ENCODE measurements around the gene MTUS2.

The MTUS2 gene

DNA sequence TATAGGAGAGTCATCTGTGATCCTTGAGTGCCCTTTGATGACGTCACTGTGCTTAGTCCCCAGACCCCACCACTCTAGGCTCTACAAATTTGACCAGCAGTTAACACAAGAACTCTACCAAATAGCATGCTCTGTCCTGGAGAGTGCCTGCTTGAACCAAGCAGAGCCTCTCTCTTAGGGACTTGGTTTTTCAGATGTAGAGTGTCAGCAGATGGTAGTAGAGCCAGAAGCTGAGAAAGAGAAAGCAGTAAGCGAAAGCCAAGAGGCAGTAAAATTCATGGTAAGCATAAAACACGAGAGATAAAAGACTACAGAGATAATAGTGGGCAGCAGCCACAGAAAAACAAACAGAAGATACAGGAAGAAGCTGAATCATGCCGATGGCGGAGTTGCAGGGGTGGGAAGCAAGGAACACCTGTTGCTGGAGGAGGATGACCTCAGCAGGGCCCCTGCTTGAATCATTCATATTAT lies 582.1 kb downstream of the MTUS2 start:
- peak; percentile 81 for DNase-seq (ENCODE audit: low read depth)

DNA sequence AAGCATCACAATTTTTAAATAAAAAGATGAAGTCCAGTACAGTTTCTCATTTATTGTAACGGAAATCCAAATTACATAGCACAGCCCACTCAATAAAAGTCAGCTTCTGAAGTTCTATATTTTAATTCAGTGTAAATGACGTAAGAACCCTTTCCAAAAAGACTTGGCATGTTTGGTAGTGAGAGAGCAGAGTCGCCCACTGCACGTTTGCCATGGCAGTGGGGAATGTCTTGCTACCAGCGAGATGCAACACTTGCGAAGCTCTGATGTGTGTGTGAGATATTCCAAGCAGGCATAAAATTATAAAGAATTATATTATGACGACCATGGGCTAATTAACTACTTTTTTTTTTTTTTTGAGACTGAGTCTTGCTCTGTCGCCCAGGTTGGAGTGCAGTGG lies 585.3 kb downstream of the MTUS2 start:
- DNase-seq (ENCODE audit: low read depth) = no peak

DNA sequence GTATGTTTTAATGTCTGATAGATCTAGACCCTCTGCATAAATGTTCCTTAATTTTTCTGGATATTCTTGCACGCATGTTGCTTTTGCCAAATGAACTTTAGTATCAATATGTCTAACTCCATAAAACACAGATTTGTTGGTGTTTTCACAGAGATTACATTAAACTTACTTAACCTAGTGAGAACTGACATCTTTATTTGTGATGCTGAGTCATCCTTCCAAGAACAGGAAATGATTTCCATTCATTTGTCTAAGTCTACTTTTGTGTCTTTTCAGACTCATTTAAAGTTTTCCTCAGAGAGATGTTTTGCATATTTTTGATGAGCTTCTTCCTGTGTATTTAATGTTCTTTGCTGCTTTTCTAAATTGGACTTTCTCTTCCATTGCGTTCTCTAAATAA lies 591.3 kb downstream of the MTUS2 start:
- DNase-seq (ENCODE audit: low read depth) = peak; percentile 26

DNA sequence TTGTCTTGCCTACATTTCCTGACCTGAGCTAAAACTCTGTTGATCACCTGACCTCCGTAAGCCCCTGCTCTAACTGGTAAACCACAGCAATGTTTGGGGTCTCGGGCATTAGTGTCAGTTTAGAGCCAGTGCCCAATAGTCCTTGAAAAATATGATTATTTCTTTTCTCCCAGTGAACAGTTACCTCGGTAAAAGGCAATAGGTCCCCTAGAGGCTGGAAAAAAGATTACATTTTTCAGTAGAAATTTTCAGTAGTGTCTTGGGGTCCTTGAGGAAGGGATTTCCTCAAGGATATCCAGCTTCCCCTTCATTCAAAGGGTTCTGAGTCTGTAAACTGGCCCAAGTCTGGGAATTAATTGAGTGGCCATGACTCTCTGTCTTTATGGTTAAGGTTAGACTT lies 597.9 kb downstream of the MTUS2 start:
- no peak for DNase-seq (ENCODE audit: low read depth)

DNA sequence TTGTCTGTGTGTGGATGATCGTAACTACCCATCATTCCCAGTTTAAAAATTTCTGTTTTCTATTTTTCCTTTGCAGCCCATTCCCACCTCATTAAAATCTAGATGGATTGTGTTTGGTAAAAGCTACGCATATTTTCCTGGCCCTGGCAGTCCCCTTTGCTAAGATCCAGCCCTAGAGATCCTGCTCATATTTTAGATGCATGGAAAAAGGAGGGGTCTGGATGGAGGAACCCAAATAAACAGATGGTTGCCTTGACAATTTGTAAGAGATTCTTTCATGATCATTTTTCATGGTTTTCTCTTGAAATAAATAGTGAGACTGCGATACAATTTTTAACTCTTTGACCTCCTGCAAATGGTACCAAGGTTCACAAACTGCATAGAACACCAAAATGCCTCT lies 601.0 kb downstream of the MTUS2 start:
- DNase-seq (ENCODE audit: low read depth) = no peak

DNA sequence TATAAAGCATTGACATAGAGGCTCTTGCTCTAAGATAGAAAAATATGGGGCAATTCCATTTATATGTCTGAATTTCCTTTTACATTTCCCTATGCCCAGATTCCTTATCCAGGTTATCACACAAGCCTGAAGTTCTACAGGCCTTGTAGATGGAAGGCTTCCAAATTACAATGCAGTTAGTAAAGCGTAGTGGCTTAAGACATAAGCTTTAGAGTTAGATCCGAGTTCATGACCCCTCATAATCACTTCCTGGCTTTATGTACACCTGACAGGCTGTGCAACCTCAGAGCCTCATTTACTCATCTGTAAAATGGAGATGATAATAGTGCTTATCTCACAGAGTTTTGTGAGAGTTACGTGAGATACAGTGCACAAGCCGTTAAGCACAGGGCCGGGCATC lies 601.9 kb downstream of the MTUS2 start:
- DNase-seq (ENCODE audit: low read depth) = peak; percentile 63

DNA sequence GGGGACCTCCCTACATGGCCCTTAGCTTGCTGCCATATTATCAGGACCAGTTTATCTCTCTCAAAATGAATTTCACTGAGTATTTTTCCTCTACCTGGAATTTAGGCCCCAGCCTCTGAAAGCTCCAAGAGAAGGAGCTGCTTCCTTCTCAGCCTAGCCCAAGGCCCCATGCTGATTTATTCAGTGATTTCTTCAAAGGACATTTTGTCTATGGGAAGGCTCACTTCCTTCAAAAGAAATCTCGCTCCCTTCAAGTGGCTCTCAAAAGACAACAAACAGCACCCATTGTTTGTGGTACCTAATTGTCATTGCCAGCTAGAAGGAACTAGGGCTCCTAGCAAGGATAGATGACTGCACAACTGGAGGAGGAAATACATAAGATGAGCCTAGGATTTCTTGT lies 602.9 kb downstream of the MTUS2 start:
- DNase-seq (ENCODE audit: low read depth) = no peak

DNA sequence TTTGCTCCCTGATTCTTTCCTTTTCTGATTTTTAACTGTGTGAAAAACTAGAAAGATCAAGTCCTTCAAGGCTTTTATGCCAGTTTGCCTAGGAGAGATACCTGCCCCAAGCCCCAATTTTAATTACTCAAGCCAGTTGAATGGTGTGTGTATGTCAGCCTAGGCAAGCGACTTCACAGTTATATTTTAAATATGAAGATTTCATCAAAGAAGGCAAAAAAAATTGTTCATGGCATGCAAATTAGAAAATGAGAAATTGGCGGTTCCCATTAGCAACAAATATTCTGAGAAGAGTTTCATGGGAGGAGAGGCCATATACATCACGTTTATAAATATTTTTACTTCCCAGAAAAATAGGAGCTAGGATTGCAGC lies 607.8 kb downstream of the MTUS2 start:
- no peak for DNase-seq (ENCODE audit: low read depth)

DNA sequence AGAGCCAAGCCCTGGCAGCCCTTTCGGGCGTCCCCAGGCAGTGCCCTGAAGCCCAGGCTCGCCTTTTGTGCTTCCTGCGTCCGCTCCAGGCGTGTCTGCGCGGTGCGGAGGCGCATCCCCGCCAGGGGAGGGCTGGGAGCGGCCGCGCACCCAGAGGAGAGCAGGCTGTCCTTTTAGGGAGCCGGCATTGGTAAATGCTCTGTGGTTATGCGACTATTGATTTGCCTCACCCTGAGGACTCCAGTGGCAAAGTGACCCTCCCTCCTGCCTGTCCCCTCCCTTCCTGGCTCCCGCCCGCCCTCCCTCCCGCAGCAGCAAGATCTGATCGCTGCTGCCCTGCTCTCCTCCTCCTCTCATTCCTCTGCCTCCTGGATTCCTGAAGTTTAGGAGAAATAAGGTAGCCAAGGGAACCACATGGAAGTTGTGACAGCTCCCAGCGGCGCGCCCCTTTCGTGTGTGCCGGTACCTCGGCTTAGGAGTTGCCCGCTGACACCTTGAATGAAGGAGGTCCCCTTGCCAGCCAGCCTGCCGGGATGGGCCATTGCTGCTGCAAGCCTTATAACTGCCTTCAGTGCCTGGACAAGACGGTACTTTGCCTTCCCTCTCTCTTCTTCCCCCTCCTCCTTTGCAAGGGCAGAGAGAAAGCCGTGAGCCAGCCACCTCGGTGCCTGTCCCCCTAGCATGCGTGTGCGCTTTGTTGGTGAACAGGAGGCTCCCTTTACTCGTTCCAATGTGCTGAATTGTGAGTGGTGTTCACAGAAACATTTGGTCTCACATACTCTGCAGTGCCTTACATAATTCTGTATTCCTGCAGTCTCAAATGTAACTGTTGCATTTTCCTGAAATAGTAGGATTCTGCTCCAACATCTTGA lies 608.4 kb downstream of the MTUS2 start:
- DNase-seq (ENCODE audit: low read depth) = peak; percentile 3

DNA sequence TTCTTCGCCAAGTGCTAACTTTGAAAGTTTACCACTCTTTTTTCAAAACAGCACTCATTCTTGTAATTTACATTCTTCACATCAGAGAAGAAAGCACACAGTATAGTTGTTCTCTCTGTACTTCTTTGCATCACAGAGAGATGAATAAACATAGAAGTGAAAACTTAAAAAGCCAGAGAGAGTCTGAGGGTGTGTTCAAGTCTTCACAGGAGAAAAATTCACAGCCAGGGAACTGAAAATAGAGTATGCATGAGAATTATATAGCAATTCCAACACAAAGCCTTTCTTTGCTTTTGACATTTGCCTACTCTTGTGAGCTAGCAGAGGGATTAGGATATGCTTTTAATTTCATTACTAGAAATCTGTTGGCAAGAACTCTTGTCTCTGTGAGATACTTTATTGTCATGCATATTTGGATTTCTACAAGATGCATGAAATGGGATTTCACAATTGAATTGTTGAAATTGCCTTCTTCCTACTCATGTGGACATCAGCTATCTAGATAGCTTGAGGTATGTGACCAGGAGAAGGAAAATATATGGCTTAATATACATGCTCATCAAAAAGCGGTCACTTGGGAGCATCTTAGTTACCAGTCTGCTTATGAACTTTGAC lies 609.3 kb downstream of the MTUS2 start:
- DNase-seq (ENCODE audit: low read depth) = peak; percentile 75

DNA sequence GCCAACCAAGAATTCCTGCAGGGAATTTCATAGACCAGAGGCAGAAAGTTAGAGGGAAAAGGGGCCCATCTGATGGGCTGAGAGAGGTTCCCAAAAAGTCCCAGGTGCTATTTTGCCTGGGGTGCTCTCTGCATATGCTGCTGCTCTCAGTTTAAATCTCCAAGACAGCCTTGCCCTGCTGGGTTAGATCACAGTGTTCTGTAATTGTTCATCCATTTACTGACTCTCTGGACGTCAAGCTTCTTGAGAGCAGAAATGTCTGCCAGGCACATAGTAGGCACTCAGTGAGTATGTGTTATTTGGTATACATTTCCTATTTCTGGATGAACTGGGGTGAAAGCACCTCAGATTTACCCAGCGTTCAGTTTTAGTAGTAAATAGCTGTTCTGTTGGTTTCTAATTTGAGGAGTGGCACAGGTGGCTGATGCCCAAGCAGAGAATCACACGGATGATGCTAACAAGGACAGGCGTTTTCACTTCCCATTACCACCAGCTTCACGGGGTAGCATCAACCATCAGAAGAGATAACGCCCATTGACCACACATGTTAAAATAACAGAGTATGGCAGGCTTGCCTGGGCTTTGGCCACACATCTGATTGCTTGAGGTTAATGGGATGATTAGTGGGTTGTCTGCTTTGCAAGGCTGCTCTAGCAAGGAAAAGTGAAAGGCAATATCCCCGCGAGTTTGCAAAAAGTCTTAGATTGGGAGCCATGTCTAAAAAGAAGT lies 614.2 kb downstream of the MTUS2 start:
- DNase-seq (ENCODE audit: low read depth) = no peak

DNA sequence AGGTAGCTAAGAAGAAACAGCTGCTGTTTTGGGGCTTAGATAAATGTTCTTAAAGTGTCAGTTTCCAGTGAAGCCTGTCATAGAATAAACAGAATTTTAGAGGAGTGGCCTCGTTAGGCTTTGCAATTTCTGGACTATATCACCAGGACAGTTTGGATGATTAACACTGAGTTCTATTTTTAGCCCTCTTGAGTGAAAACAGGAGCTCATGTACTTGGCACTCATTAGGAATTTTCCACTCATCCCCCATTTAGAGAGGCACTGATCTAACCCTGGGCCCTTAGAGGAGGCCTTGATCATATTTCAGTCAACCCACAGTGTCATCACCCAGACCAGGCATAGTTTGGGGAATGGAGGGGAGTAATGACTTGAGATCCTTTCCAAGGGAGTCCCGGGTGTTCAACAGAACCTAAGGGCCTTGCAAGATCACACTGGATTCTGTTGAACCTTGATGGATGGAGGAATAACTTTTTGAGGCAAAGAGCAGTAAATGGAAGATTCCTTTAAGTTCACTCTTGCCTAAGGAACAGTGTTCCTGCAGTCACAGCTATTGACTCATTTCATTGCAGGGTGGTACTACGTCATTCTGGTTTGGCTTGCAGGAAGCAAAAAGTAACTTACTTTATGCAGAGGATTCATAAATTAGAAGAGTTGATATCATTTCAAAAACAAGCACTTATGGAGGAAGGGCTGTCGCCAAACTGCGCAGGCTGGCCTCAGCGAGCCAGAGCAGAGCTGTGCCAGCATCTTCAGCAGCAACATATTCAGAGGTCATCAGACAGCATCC lies 615.2 kb downstream of the MTUS2 start:
- peak; percentile 98 for DNase-seq (ENCODE audit: low read depth)

DNA sequence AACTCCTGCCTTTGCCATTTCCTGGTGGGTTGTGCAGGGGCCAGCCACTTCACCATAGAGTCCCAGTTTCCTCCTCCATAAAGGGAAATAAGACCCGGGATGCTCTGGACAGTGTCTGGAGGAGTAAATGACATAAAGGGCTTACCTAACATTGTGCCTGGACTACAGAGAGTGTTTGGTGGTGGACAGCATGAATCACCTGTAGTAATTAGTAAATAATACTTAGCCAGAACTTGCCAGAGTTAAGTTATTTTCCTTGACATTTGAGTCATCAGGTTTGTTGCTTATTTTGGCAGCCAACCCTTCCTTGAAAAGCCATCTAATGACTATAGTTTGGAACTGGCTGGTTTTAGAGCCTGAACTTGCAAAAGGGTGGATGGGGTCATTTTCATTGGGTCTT lies 616.2 kb downstream of the MTUS2 start:
- DNase-seq (ENCODE audit: low read depth) = peak; percentile 81

DNA sequence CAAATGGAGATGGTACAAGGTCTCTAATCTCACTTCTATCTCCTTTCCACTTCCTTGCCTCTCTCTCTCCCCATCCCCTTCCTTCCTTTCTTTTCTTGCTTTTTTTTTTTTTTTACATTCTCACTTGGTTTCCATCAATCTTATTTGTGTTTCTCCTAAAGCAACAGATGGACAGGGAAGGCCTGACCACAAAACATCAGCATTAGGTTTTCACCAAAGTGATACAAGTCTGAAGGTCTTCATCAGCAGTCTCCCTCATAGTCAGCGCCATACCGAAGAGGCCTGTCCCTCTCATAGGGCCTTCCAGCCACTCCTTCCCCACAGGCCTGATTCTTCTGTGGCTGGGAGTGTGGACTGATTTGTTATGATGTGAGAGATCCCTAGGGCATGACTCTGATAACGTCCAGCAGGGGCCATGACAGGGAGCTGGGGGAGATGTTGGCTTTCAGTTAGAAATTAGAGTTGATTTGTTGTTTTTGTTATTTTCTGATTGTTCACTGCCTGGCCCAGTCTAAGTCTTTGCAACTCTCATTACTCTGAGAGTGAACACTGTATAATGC lies 616.7 kb downstream of the MTUS2 start:
- DNase-seq (ENCODE audit: low read depth) = peak; percentile 19

DNA sequence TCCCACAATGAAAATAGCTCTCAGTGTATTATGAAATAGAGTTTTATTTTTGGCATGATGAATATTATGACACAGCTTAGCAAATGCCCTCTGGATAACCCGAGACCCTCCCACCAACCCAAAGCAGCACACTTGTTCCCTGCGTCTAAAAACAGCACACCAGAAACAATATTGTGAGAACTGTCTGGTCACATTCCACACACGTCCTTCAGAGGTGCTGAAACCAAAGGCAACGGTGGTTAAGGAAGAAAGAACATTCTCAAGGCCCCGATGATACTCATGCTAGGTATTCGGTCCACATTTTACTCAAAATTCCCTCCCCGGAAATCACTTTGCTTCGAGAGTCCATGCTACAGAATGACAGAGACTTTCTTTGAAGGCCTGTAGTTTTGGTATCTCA lies 618.6 kb downstream of the MTUS2 start:
- DNase-seq (ENCODE audit: low read depth) = peak; percentile 85

DNA sequence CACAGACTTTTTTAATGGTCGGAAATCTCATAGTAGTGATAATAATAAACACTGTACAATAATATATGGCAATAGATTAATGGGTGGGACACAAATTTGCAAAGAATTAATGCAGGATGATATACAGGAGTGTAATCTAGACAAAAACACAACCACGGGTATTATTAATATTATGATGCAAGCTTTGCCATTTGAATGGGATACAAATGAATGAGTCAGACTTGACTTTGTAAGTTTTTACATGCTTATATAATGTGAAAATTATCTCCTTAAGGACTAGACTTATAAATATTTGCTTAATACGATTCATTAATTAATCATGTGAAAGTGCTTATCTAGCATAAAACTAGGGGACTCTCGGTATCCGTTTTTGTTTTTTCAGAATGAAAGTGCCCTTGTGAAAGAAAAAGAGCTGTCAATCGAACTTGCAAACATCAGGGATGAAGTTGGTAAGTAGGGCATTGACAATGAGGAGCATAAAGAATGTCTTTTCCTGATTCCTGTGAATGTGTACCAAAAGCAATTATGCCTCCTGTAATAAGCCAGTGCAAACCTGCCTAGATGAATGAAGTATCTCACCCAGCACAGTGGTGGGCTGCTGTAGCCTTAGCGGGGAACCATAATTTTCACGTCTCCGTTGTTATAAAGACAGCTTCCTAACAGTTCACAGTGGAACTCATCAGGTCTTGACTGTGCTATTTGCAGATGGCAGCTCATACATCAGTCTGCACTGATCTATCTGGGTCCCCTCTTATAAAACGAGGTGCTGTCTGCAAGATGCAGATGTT lies 619.7 kb downstream of the MTUS2 start:
- DNase-seq (ENCODE audit: low read depth) = peak; percentile 37

DNA sequence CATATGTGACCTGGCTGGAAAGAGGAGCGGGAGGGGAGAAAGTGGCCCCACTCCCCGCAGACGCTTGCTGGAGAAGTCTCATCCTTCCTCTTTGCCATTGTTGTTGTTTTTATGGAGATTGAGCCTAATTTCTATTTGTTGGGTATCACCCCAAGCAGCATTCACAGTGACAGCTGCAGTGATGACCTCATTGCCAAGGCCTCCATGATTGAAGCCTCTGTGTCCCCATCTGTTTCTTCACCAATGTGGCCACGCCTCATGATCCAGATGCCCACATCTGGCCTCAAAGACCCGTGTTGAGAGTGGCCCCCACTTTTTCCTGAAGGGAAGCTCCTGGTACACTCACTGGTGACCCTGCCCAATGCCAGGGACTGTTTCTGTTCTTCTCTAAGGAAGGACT lies 621.2 kb downstream of the MTUS2 start:
- DNase-seq (ENCODE audit: low read depth) = no peak

DNA sequence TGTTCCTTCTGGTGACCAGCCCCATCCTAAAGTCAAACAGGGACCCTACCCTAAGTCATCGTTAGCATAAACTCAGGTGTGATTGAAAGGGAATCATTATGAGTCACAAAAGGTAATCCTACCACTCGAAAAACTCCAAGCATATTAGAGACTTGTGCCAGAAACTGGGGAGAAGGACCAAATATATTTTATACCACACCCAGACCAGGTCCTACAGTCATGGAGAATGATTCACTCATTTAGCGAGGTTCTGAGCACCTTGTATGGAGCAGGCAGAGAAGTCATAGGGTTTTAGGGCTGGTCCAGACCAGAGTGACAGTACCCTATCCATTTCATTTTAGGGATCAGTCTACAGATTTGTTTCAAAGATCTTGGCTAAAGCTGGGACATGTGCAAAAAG lies 625.9 kb downstream of the MTUS2 start:
- DNase-seq (ENCODE audit: low read depth) = no peak

DNA sequence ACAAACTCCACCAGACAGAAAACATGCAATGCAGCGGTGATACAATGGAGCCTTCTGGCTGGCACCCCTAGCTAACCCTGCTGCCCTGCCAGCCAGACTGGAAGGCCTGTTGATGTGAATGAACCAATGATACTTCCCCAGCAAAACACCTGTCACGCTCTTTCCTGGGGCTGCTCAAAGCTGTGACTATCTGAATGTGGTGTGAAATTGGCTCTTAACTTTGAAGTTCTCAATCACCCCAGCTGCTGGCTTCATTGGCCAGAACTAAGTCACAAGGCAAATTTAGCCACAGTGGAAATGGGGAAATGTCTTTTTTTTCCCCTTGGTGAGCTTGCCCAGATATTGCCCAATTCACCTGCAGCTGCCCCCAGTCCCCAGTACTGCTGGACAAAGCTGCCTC lies 628.0 kb downstream of the MTUS2 start:
- no peak for DNase-seq (ENCODE audit: low read depth)

DNA sequence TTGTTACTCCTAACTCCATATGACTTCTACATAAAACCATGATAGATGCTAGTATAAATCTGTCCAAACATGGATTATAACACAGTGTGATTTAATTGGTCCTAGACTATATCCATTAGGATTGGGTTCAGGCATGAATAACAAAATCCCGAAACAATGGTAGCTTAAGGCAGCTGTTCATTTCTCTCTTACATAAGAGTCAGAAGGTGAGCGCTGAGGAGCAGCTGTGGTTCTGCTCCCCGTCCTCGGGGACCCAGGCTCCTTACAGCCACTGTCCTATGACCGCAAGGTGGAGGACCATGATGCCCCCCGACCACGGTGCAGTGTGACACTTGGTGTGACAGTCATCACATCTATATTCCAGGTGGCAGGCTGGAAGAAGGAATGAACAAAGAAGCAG lies 629.6 kb downstream of the MTUS2 start:
- no peak for DNase-seq (ENCODE audit: low read depth)

DNA sequence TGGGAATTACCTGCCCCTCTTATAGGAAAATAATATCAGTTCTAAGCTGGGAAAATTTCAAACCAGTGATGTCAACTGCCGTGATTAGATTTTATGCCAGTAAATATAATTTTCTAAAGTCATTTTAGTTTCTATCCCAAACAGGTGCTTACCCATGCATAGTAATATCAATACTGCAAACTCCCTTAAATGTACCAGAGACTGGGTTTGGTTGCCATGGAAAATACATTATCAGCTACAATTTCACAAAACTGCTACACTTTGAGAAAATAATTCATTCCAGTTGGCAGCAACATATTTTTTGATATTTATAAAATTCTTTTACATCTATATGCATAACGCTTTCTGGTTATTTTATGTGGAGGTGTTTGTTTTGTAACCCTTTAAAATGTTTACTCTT lies 631.8 kb downstream of the MTUS2 start:
- no peak for DNase-seq (ENCODE audit: low read depth)
